Trophoblast cell (in vitro differentiated cells and primary cell): ENCODE data around the gene BLOC1S6.

Source experiments
- DNase-seq, 2 donors: peaks; one replicate each; pipeline ENCODE4 v3.0.0-alpha.2; 2016
- H2AFZ ChIP-seq: 2 replicates; pipeline ENCODE4 v1.6.1; 2013; ENCODE audit warnings: low read length, moderate library complexity, mild to moderate bottlenecking; ENCODE audit not compliant: insufficient read depth, poor library complexity
- H2AK5ac ChIP-seq: 2 replicates; pipeline ENCODE4 v1.6.1; 2013; ENCODE audit warnings: mild to moderate bottlenecking, low read length
- H2BK120ac ChIP-seq: 2 replicates; pipeline ENCODE4 v1.6.1; 2013; ENCODE audit warnings: low read length, mild to moderate bottlenecking, moderate library complexity; ENCODE audit not compliant: insufficient read depth, poor library complexity
- H2BK12ac ChIP-seq: 2 replicates; pipeline ENCODE4 v1.6.1; 2013; ENCODE audit warnings: mild to moderate bottlenecking, low read length, moderate library complexity
- H2BK5ac ChIP-seq: 2 replicates; pipeline ENCODE4 v1.6.1; 2013; ENCODE audit warnings: low read length, low read depth, moderate library complexity, mild to moderate bottlenecking; ENCODE audit not compliant: poor library complexity
- H3K14ac ChIP-seq: 2 replicates; pipeline ENCODE4 v1.6.1; 2013; ENCODE audit warnings: mild to moderate bottlenecking, low read length
- H3K18ac ChIP-seq: 2 replicates; pipeline ENCODE4 v1.6.1; 2013; ENCODE audit warnings: mild to moderate bottlenecking, low read length
- H3K23ac ChIP-seq: 2 replicates; pipeline ENCODE4 v1.6.1; 2013; ENCODE audit warnings: low read length
- H3K27ac ChIP-seq: 2 replicates; pipeline ENCODE4 v1.5.1; 2013; ENCODE audit warnings: low read depth, mild to moderate bottlenecking, inconsistent platforms, low read length, moderate library complexity
- H3K27me3 ChIP-seq: 2 replicates; pipeline ENCODE4 v1.6.1; 2013; ENCODE audit warnings: inconsistent platforms, mild to moderate bottlenecking, low read length, moderate library complexity; ENCODE audit not compliant: insufficient read depth
- H3K36me3 ChIP-seq, 2 experiments: 1 replicate in 1 of 2; 2 replicates in 1 of 2; pipeline ENCODE4 v1.6.1; 2013; ENCODE audit warnings: low read length in 2 of 2, mild to moderate bottlenecking in 2 of 2, moderate library complexity in 1 of 2; ENCODE audit not compliant: insufficient read depth in 2 of 2, control insufficient read depth in 1 of 2
- H3K4ac ChIP-seq: 2 replicates; pipeline ENCODE4 v1.6.1; 2013; ENCODE audit warnings: low read depth, mild to moderate bottlenecking, low read length, moderate library complexity
- H3K4me1 ChIP-seq, 2 experiments: 1 replicate in 1 of 2; 2 replicates in 1 of 2; pipeline ENCODE4 v1.6.1; 2013; ENCODE audit warnings: low read length in 2 of 2, mild to moderate bottlenecking in 2 of 2, moderate library complexity in 1 of 2; ENCODE audit not compliant: insufficient read depth in 2 of 2, control insufficient read depth in 1 of 2
- H3K4me2 ChIP-seq: 2 replicates; pipeline ENCODE4 v1.6.1; 2013; ENCODE audit warnings: inconsistent platforms, mild to moderate bottlenecking, low read length, moderate library complexity
- H3K4me3 ChIP-seq: 2 replicates; pipeline ENCODE4 v1.5.1; 2013; ENCODE audit warnings: mild to moderate bottlenecking, low read depth, low read length, inconsistent platforms
- H3K79me1 ChIP-seq: one replicate; pipeline ENCODE4 v1.6.1; 2013; ENCODE audit warnings: low read length
- H3K79me2 ChIP-seq: 2 replicates; pipeline ENCODE4 v1.6.1; 2013; ENCODE audit warnings: low read length, mild to moderate bottlenecking; ENCODE audit not compliant: control insufficient read depth, insufficient read depth, poor library complexity
- H3K9ac ChIP-seq: 2 replicates; pipeline ENCODE4 v1.6.1; 2013; ENCODE audit warnings: mild to moderate bottlenecking, low read length
- H3K9me3 ChIP-seq: 2 replicates; pipeline ENCODE4 v1.6.1; 2013; ENCODE audit warnings: low read depth, mild to moderate bottlenecking, control low read depth, inconsistent platforms, low read length; ENCODE audit not compliant: insufficient read depth
- H4K12ac ChIP-seq: 2 replicates; pipeline ENCODE4 v1.6.1; 2013; ENCODE audit warnings: low read depth, mild to moderate bottlenecking, low read length, moderate library complexity
- H4K8ac ChIP-seq: 2 replicates; pipeline ENCODE4 v1.6.1; 2013; ENCODE audit warnings: low read depth, mild to moderate bottlenecking, low read length, moderate library complexity
- H4K91ac ChIP-seq: one replicate; pipeline ENCODE4 v1.6.1; 2013; ENCODE audit warnings: low read depth, mild to moderate bottlenecking, low read length, moderate library complexity
- WGBS: extraction: QIAGEN DNeasy Blood & Tissue Kit; methylation state at CpG from one replicate; pipeline ENCODE4 v1.1.7; 2013; ENCODE audit warnings: missing lambda C conversion rate; ENCODE audit not compliant: insufficient read length, insufficient coverage; ENCODE audit errors: extremely low coverage; 5-methylcytosine and 5-hydroxymethylcytosine counted together

The BLOC1S6 gene

DNA sequence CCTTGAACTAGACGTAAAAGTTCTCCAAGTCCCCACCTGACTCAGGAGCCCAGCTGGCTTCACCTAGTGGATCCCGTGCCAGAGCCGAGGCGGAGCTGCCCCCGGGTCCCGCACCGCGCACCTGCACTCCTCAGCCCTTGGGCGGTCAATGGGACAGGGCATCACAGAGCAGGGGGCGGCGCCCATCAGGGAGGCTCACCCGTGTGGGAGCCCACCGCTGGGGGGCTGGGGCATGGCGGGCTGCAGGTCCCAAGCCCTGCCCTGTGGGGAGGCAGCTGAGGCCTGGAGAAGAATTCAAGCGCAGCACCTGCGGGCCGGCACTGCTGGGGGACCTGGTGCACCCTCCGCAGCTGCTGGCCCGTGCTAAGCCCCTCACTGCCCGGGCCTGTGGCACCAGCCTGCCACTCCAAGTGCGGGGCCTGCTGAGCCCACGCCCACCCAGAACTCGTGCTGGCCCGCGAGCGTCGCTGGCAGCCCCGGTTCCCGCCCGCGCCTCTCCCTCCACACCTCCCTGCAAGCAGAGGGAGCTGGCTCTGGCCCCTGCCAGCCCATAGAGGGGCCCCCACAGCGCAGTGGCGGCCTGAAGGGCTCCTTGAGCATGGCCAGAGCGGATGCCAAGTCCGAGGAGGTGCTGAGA lies 63.8 kb downstream of the BLOC1S6 start:
- Histone ChIP-seq H3K9me3 (peaks cover 3% of the 10 kb centered on the region), H2BK12ac (no peak overlapping the region), H3K79me1 (no peaks in the 10 kb centered on the region), H3K79me2 (no peaks in the 10 kb centered on the region), H3K36me3 (no peaks in the 10 kb centered on the region), H2AK5ac (no peak overlapping the region), H3K23ac (no peak overlapping the region), H4K12ac (no peak overlapping the region), H2BK5ac (no peak overlapping the region), H4K8ac (no peak overlapping the region), H2AFZ (no peak overlapping the region), H3K4me2 (no peak overlapping the region), H3K14ac (no peak overlapping the region), H3K18ac (no peak overlapping the region), H3K27ac (no peak overlapping the region), H3K27me3 (no peaks in the 10 kb centered on the region), H3K4me3 (no peak overlapping the region), H3K4me1 (peaks cover 3 to 7% of the 10 kb centered on the region in 2 experiments), H3K4ac (no peak overlapping the region), H4K91ac (no peak overlapping the region), H2BK120ac (no peak overlapping the region), H3K9ac (no peak overlapping the region)
- DNase-seq: no peak
- WGBS: no CpG with 5 or more reads among the region's 35 CpGs

DNA sequence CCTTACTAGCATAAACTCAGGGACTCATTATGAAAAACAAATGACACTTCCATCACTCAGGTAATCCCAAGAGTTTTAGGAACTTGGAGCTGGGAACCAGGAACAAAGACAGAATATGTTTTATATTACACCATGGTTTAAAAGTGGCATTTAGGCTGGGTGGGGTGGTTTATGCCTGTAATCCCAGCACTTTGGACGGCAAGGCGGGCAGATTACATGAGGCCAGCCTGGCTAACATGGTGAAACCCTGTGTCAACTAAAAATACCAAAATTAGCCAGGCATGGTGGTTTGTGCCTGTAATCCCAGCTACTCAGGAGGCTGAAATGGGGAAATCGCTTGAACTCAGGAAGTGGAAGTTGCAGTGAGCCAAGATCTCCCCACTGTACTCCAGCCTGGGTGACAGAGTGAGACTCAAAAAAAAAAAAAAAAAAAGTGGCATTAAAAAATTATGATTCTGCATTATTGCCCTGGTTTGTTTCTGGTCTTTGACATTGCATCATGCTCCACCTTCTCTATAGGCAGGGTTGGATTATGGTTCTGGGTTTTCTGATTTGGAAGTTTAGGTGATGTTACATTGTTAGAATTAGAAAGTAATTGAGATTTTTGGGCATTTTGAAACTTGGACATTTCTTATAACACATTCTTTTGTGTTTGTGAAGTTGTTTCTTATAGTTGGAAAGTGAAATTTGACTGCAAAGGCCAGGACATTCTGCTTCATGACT lies 66.7 kb downstream of the BLOC1S6 start:
- Histone ChIP-seq H4K91ac (no peak overlapping the region), H3K4me1 (peaks cover 0 to 2% of the 10 kb centered on the region in 2 experiments), H3K9ac (no peak overlapping the region), H3K4me2 (no peak overlapping the region), H3K9me3 (peaks cover 3% of the 10 kb centered on the region), H3K79me1 (no peaks in the 10 kb centered on the region), H2BK12ac (no peak overlapping the region), H4K8ac (no peak overlapping the region), H3K18ac (no peak overlapping the region), H3K4me3 (no peak overlapping the region), H4K12ac (no peak overlapping the region), H2BK120ac (no peak overlapping the region), H3K79me2 (no peaks in the 10 kb centered on the region), H2AK5ac (no peak overlapping the region), H2AFZ (no peak overlapping the region), H3K23ac (no peak overlapping the region), H3K27me3 (no peaks in the 10 kb centered on the region), H3K4ac (no peak overlapping the region), H3K27ac (no peak overlapping the region), H2BK5ac (no peak overlapping the region), H3K36me3 (no peaks in the 10 kb centered on the region), H3K14ac (no peak overlapping the region)
- no peak for DNase-seq
- WGBS: no CpG with 5 or more reads among the region's 3 CpGs

DNA sequence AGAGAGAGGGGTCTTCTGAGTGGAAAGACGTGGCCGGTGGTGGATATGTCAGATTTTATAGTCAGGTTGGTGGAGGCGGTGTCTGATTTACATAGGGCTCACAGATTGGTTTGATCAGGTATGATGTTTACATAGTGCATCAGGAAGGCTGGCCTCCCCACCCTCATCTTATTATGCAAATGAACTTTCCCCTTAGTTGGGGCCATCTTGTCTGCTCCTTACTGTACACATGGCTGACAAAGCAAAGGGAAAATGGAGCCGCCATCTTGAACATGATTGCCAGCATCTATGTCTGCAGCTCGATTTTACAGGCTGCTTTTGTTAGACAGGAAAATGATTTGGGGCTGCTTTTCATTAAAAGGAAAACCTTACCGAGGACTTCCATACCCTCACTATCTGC lies 67.6 kb downstream of the BLOC1S6 start:
- no peaks in the 10 kb centered on the region for H3K79me1 ChIP-seq
- H3K9me3 ChIP-seq: peaks cover 3% of the 10 kb centered on the region
- H3K4me2 ChIP-seq: no peak overlapping the region
- H3K4ac ChIP-seq: no peak overlapping the region
- no peak for DNase-seq
- H3K27me3 ChIP-seq: no peaks in the 10 kb centered on the region
- H3K4me1 ChIP-seq: no peaks in the 10 kb centered on the region
- H4K12ac ChIP-seq: no peak overlapping the region
- H3K27ac ChIP-seq: no peak overlapping the region
- no peak overlapping the region for H2AK5ac ChIP-seq
- no peak overlapping the region for H3K18ac ChIP-seq
- no peak overlapping the region for H3K14ac ChIP-seq
- no peaks in the 10 kb centered on the region for H3K79me2 ChIP-seq
- no peak overlapping the region for H2BK12ac ChIP-seq
- no CpG with 5 or more reads among the region's 6 CpGs for WGBS
- H3K4me3 ChIP-seq: no peak overlapping the region
- no peak overlapping the region for H2BK120ac ChIP-seq
- H2AFZ ChIP-seq: no peak overlapping the region
- H4K8ac ChIP-seq: no peak overlapping the region
- H3K36me3 ChIP-seq: no peaks in the 10 kb centered on the region
- H2BK5ac ChIP-seq: no peak overlapping the region
- H4K91ac ChIP-seq: no peak overlapping the region
- H3K9ac ChIP-seq: no peak overlapping the region
- H3K23ac ChIP-seq: no peak overlapping the region

DNA sequence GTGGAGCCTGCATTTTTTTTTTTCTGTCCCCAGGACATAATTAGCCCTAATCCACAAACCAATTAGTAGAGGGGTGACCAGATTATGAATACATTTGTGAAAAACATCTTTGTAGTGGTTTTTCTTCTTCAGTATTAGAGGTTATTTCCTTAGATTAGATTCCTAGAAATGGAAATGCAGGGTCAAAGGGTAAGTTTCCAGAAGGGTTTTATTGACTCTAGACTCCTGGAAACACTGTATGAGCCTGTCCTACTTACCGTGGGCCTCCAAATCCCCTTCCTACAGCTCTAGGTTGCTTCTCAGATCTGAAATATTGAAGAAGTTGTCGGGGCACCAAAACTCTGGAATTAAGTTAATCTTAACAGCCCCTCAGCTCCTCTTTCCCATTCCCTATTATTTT lies 70.1 kb downstream of the BLOC1S6 start:
- Histone ChIP-seq H3K18ac (no peak overlapping the region), H3K23ac (no peak overlapping the region), H3K36me3 (no peaks in the 10 kb centered on the region), H3K4me2 (no peak overlapping the region), H3K79me2 (no peaks in the 10 kb centered on the region), H3K4ac (no peak overlapping the region), H4K12ac (no peak overlapping the region), H3K14ac (no peak overlapping the region), H4K91ac (no peak overlapping the region), H2AFZ (no peak overlapping the region), H3K9ac (no peak overlapping the region), H2BK120ac (no peak overlapping the region), H3K4me3 (no peak overlapping the region), H3K4me1 (peaks cover 0 to 6% of the 10 kb centered on the region in 2 experiments), H3K27me3 (no peaks in the 10 kb centered on the region), H2BK12ac (no peak overlapping the region), H2BK5ac (no peak overlapping the region), H2AK5ac (no peak overlapping the region), H3K9me3 (no peaks in the 10 kb centered on the region), H4K8ac (no peak overlapping the region), H3K27ac (no peak overlapping the region), H3K79me1 (no peaks in the 10 kb centered on the region)
- no CpG with 5 or more reads among the region's 2 CpGs for WGBS
- DNase-seq: no peak
